OCI-LY7 (cell line): ENCODE data around the gene VBP1. TPM values are rescaled to one million over a fixed set of nuclear protein-coding genes. Genes with fewer than 3 reads are reported as not detected.

Experiments
- BruUV-seq: library from RNA; stranded (reverse); fragments of 400-500 nt; replicated peaks from 2 replicates; lab custom pipeline; 2021; lab: Mats Ljungman, UMichigan
- CTCF ChIA-PET: fragments of 300-600 bp; sonication (Branson Sonifier 250); formaldehyde crosslinking; loops from one replicate; lab custom pipeline; 2022; ENCODE audit warnings: antibody characterized with exemption; ENCODE audit not compliant: unreplicated experiment; lab: Charles Lee
- POLR2A ChIA-PET: fragments of 300-600 bp; sonication (Branson Sonifier 250); formaldehyde crosslinking; loops from one replicate; lab custom pipeline; 2022; ENCODE audit warnings: antibody characterized with exemption; lab: Charles Lee
- DNase-seq: peaks from one replicate; pipeline ENCODE4 v3.0.0-alpha.2; 2015; ENCODE audit warnings: low spot score
- H2AFZ ChIP-seq: fragments of 200-600 bp; sonication (generic), shearing (Covaris generic); 2 replicates; pipeline ENCODE4 v1.6.1; 2014; ENCODE audit warnings: mild to moderate bottlenecking, antibody characterized with exemption, low read length, moderate library complexity
- H3K27ac ChIP-seq: fragments of 200-600 bp; sonication (generic); 2 replicates; pipeline ENCODE4 v1.5.1; 2014; ENCODE audit warnings: mixed run types, low read depth, mild to moderate bottlenecking, moderate library complexity, low read length, inconsistent platforms; ENCODE audit not compliant: poor library complexity, severe bottlenecking
- H3K36me3 ChIP-seq: fragments of 200-600 bp; sonication (generic); 2 replicates; pipeline ENCODE4 v1.6.1; 2014; ENCODE audit warnings: mild to moderate bottlenecking, antibody characterized with exemption, low read length, moderate library complexity, mixed read lengths; ENCODE audit not compliant: insufficient read depth
- H3K4me1 ChIP-seq: fragments of 200-600 bp; sonication (generic); 2 replicates; pipeline ENCODE4 v1.5.1; 2014; ENCODE audit warnings: mild to moderate bottlenecking, low read length; ENCODE audit not compliant: insufficient read depth, poor library complexity, severe bottlenecking
- H3K4me2 ChIP-seq: fragments of 200-600 bp; sonication (generic); 2 replicates; pipeline ENCODE4 v1.6.1; 2014; ENCODE audit warnings: mild to moderate bottlenecking, low read length
- H3K4me3 ChIP-seq: fragments of 200-600 bp; sonication (generic); 2 replicates; pipeline ENCODE4 v1.5.1; 2014; ENCODE audit warnings: mild to moderate bottlenecking, low read depth, low read length; ENCODE audit not compliant: poor library complexity, severe bottlenecking
- H3K79me2 ChIP-seq: fragments of 200-600 bp; sonication (generic); 2 replicates; pipeline ENCODE4 v1.6.1; 2016; ENCODE audit warnings: low read depth, mild to moderate bottlenecking, low read length, moderate library complexity, mixed read lengths; ENCODE audit not compliant: insufficient read depth
- H3K9me2 ChIP-seq: fragments of 200-600 bp; sonication (generic); 2 replicates; pipeline ENCODE4 v1.6.1; 2016; ENCODE audit warnings: mild to moderate bottlenecking, low read length, mixed read lengths; ENCODE audit not compliant: insufficient read depth
- H3K9me3 ChIP-seq: fragments of 200-600 bp; sonication (generic); 2 replicates; pipeline ENCODE4 v1.6.1; 2014; ENCODE audit warnings: mild to moderate bottlenecking, mixed run types, low read length, mixed read lengths
- H4K20me1 ChIP-seq: fragments of 200-600 bp; sonication (generic); 2 replicates; pipeline ENCODE4 v1.6.1; 2014; ENCODE audit warnings: mild to moderate bottlenecking, antibody characterized with exemption, low read length, moderate library complexity, mixed read lengths; ENCODE audit not compliant: insufficient read depth
- EZH2phosphoT487 ChIP-seq: fragments of 200-600 bp; sonication (generic); IDR thresholded peaks from 2 replicates; pipeline ENCODE4 v1.6.1; 2018; ENCODE audit warnings: low read depth, borderline replicate concordance, mild to moderate bottlenecking, mixed run types, antibody characterized with exemption, low read length, moderate library complexity, mixed read lengths
- intact Hi-C: fragments of 100-400 bp; cut with micrococcal nuclease; formaldehyde crosslinking; loops from one replicate; pipeline ENCODE4 v1.10.0; 2022; ENCODE audit not compliant: unreplicated experiment
- total RNA-seq, 2 experiments: library from RNA; depleted of rRNA in 1 of 2; stranded (reverse); fragments of >200 nt in 1 of 2; shearing (Covaris generic) in 1 of 2; gene quantifications; 2 replicates each; pipeline ENCODE4 v1.2.3, GENCODE V29; 2014 to 2022
- TF ChIP-seq, protein P1 (sequence below): fragments of 200-600 bp; sonication (generic); conservative IDR thresholded peaks from 2 replicates; pipeline ENCODE4 v1.5.1; 2014; ENCODE audit warnings: mild to moderate bottlenecking, antibody characterized with exemption, low read length, moderate library complexity, mixed read lengths

Gene VBP1
- total RNA-seq, 2 experiments from 2014 or later = 42.9 to 63.4 TPM

DNA sequence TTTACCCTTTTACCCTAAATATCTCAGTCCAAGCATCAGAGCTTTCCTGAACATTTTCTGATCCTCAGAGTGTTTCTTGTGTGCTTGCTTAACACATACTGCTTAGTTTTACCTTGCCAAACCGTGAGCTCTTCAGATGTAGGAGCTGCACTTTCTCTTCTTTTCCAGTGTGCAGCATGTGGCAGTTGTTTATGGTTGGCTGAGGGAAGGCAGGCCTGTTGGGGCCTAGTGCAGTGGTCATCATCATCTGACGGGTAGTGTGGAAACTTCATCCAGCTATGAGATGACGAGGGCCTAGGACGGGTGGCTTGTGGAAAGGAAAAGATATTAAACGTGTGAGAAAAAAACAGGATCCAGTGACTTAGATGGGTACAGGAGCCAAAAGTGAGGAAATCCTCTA, 21.5 kb downstream of the VBP1 start:
- intact Hi-C loops = no loop called here
- POLR2A ChIA-PET = interaction anchor here (0.5 kb wide), 1 partner anchor 1296 kb away, joined by 3 read pairs; no protein-coding TSS in a partner anchor
- H3K36me3 ChIP-seq = peaks cover 66% of the 10 kb centered on the region
- CTCF ChIA-PET = no interaction called here
- H2AFZ ChIP-seq = no peak overlapping the region
- no peak overlapping the region for H3K4me3 ChIP-seq
- H3K4me1 ChIP-seq = no peaks in the 10 kb centered on the region
- no peak for DNase-seq
- H3K4me2 ChIP-seq = no peak overlapping the region
- H3K9me3 ChIP-seq = no peaks in the 10 kb centered on the region
- TF ChIP-seq, protein P1, sequence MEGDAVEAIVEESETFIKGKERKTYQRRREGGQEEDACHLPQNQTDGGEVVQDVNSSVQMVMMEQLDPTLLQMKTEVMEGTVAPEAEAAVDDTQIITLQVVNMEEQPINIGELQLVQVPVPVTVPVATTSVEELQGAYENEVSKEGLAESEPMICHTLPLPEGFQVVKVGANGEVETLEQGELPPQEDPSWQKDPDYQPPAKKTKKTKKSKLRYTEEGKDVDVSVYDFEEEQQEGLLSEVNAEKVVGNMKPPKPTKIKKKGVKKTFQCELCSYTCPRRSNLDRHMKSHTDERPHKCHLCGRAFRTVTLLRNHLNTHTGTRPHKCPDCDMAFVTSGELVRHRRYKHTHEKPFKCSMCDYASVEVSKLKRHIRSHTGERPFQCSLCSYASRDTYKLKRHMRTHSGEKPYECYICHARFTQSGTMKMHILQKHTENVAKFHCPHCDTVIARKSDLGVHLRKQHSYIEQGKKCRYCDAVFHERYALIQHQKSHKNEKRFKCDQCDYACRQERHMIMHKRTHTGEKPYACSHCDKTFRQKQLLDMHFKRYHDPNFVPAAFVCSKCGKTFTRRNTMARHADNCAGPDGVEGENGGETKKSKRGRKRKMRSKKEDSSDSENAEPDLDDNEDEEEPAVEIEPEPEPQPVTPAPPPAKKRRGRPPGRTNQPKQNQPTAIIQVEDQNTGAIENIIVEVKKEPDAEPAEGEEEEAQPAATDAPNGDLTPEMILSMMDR = no peak
- no peak for TF ChIP-seq EZH2phosphoT487
- no peaks in the 10 kb centered on the region for H3K79me2 ChIP-seq
- no peaks in the 10 kb centered on the region for H3K9me2 ChIP-seq
- H4K20me1 ChIP-seq = no peaks in the 10 kb centered on the region
- no TSS peak for BruUV-seq
- no peak overlapping the region for H3K27ac ChIP-seq

DNA sequence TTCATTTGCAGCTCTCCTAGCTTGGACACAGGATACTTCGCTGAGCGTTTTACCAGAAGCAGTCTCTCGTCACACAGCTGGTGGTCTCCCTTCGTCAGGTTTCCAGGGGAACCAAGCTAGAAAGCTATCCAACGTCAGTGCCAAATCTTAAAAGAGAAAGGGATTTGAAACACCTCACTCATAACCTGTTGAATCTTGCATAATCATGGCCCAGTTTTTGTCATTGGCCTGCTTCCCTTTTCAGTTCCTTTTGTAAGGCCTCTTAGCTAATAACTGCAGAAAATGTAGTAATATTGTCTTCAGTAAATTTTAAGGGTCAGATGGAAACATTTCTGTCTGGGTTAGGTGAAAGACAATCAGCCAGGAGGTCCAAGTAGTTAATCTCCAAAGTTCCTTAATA, 26.0 kb downstream of the VBP1 start:
- Histone ChIP-seq H3K9me3 (no peaks in the 10 kb centered on the region), H3K9me2 (no peaks in the 10 kb centered on the region), H3K4me1 (no peaks in the 10 kb centered on the region), H4K20me1 (no peaks in the 10 kb centered on the region), H3K36me3 (peaks cover 31% of the 10 kb centered on the region), H3K4me2 (no peak overlapping the region), H3K4me3 (no peak overlapping the region), H2AFZ (no peak overlapping the region), H3K27ac (no peak overlapping the region), H3K79me2 (no peaks in the 10 kb centered on the region)
- TF ChIP-seq, protein P1 = no peak
- TF ChIP-seq EZH2phosphoT487 = no peak
- POLR2A ChIA-PET = no interaction called here
- no peak for DNase-seq
- intact Hi-C loops = no loop called here
- no TSS peak for BruUV-seq
- CTCF ChIA-PET = no interaction called here

DNA sequence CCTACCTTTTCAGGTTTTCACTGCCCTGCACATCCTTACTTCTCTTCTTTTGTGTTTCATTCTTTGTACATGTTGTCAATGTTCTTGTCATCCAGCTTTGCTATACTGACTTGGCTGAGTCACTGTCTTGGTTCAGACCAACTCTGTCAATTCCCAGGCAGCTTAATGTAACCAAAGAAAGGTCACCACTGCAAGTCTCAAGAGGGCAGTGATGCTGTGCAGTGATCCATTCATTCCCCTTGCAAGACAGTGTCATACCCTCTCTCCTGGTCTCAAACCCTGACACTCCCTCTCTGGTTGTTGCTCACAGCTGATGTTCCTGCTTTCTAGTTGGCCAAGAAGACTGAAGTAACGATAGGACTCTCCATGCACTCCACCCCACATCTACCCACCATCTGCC, 30.5 kb downstream of the VBP1 start:
- H3K4me2 ChIP-seq = no peak overlapping the region
- no peak overlapping the region for H2AFZ ChIP-seq
- ChIA-PET CTCF (no interaction called here), POLR2A (no interaction called here)
- no peaks in the 10 kb centered on the region for H4K20me1 ChIP-seq
- H3K9me3 ChIP-seq = no peaks in the 10 kb centered on the region
- no peak for TF ChIP-seq EZH2phosphoT487
- TF ChIP-seq, protein P1 = no peak
- no peaks in the 10 kb centered on the region for H3K79me2 ChIP-seq
- H3K9me2 ChIP-seq = no peaks in the 10 kb centered on the region
- no peaks in the 10 kb centered on the region for H3K4me1 ChIP-seq
- BruUV-seq = no TSS peak
- no peak overlapping the region for H3K27ac ChIP-seq
- H3K36me3 ChIP-seq = no peaks in the 10 kb centered on the region
- intact Hi-C loops = no loop called here
- DNase-seq = no peak
- H3K4me3 ChIP-seq = no peak overlapping the region
